Prostate gland (tissue), 2 donors: ENCODE measurements around the gene KLHL36. TPM values are rescaled to one million over a fixed set of nuclear protein-coding genes. Genes with fewer than 3 reads are reported as not detected.

Experiments used
- DNase-seq: peaks from one replicate; pipeline ENCODE4 v3.0.0-alpha.2; 2019; ENCODE audit warnings: low spot score
- H3K27ac ChIP-seq, 2 donors: fragments of 200-600 bp; sonication (generic); 2 replicates each; pipeline ENCODE4 v1.5.1; 2017 to 2019
- H3K27me3 ChIP-seq: fragments of 200-600 bp; sonication (generic); replicated peaks from 2 replicates; pipeline ENCODE4 v1.5.1; 2019; ENCODE audit not compliant: insufficient read depth
- H3K36me3 ChIP-seq, 2 donors: fragments of 200-600 bp; sonication (generic); 1 replicate in 1 of 2; 2 replicates in 1 of 2; pipeline versions ENCODE4 v1.5.1 to v1.8.1; 2017 to 2019
- H3K4me1 ChIP-seq: fragments of 200-600 bp; sonication (generic); replicated peaks from 2 replicates; pipeline ENCODE4 v1.5.1; 2019
- H3K4me3 ChIP-seq, 2 donors: fragments of 200-600 bp; sonication (generic); 2 replicates each; pipeline ENCODE4 v1.5.1; 2017 to 2019
- H3K9me3 ChIP-seq: fragments of 200-600 bp; sonication (generic); 2 replicates; pipeline ENCODE4 v1.5.1; 2017
- POLR2A ChIP-seq: fragments of 450-650 bp; IDR thresholded peaks from one replicate; pipeline ENCODE4 v1.6.1; 2016; ENCODE audit warnings: antibody characterized with exemption, mild to moderate bottlenecking
- POLR2AphosphoS5 ChIP-seq: sonication (generic); formaldehyde crosslinking; IDR thresholded peaks from one replicate; pipeline ENCODE4 v1.6.1; 2017; ENCODE audit warnings: antibody characterized with exemption
- WGBS: methylation state at CpG from one replicate; pipeline ENCODE4 v1.1.5; 2018; 5-methylcytosine and 5-hydroxymethylcytosine counted together
- intact Hi-C: fragments of 100-400 bp; cut with DNase I; formaldehyde crosslinking; loops from one replicate; pipeline ENCODE4 v1.14.2; 2022
- total RNA-seq, 2 donors: library from RNA; depleted of rRNA; stranded (reverse); fragments of >200 nt; gene quantifications; one replicate each; pipeline ENCODE4 v1.1.0, GENCODE V29; 2016
- TF ChIP-seq, protein P1 (sequence below), 4 experiments: fragments of 200-600 bp in 2 of 4; fragments of 450-650 bp in 2 of 4; sonication (generic) in 2 of 4; IDR thresholded peaks; 1 replicate in 3 of 4; 2 replicates in 1 of 4; pipeline ENCODE4 v1.5.1; 2016 to 2019; ENCODE audit warnings: antibody characterized with exemption in 4 of 4, mild to moderate bottlenecking in 2 of 4, moderate library complexity in 2 of 4

The KLHL36 gene
- total RNA-seq, 2 donors from 2014 or later = 57.1 to 106 TPM

DNA sequence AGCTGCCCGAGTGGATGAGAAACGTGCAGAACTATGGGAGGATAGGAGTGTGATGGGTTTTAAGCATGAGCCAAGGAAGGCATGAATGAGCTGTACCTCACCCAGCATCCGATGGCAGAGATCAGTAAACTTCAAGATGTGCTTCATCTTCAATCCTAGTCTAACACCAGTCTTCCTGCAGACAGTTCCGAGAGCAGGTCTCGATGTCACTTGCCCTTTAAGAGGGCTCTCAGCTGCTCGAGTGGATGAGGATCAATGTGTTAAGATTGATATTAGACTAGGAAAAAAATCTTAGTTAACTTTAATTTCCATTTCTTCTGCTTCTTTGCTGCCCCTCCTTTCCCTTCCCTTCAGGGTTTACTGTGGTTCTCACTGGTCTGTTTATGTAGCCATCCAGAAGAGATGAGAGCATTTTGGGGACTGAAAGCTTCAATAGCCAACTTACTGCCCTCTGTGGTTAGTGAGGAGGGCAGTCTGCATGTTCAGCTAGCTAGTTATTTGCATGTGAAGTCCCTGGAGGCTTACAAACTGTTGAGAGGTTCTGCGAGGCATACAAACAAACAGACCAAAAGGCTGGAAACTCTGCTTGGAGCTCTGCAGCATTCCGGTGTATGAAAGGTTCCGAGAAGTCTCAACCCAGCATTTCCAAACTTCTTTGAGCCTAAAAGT lies 15.3 kb downstream of the KLHL36 start:
- WGBS = 68% methylated on average over 9 of the region's 9 CpGs
- intact Hi-C loops = loop anchor here (2.0 kb wide), 1 partner anchor 29 kb away; no protein-coding TSS in a partner anchor
- peaks cover 9 to 23% of the 10 kb centered on the region in 2 donors for H3K36me3 ChIP-seq
- TF ChIP-seq POLR2AphosphoS5 (no peak), POLR2A (no peak)
- TF ChIP-seq, protein P1, sequence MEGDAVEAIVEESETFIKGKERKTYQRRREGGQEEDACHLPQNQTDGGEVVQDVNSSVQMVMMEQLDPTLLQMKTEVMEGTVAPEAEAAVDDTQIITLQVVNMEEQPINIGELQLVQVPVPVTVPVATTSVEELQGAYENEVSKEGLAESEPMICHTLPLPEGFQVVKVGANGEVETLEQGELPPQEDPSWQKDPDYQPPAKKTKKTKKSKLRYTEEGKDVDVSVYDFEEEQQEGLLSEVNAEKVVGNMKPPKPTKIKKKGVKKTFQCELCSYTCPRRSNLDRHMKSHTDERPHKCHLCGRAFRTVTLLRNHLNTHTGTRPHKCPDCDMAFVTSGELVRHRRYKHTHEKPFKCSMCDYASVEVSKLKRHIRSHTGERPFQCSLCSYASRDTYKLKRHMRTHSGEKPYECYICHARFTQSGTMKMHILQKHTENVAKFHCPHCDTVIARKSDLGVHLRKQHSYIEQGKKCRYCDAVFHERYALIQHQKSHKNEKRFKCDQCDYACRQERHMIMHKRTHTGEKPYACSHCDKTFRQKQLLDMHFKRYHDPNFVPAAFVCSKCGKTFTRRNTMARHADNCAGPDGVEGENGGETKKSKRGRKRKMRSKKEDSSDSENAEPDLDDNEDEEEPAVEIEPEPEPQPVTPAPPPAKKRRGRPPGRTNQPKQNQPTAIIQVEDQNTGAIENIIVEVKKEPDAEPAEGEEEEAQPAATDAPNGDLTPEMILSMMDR (IDR thresholded peaks at IDR 0.05) = no peak
- no peak overlapping the region for H3K4me3 ChIP-seq
- H3K27me3 ChIP-seq = no peaks in the 10 kb centered on the region
- no peaks in the 10 kb centered on the region for H3K4me1 ChIP-seq
- no peak overlapping the region for H3K27ac ChIP-seq
- no peak for DNase-seq
- H3K9me3 ChIP-seq = no peaks in the 10 kb centered on the region

DNA sequence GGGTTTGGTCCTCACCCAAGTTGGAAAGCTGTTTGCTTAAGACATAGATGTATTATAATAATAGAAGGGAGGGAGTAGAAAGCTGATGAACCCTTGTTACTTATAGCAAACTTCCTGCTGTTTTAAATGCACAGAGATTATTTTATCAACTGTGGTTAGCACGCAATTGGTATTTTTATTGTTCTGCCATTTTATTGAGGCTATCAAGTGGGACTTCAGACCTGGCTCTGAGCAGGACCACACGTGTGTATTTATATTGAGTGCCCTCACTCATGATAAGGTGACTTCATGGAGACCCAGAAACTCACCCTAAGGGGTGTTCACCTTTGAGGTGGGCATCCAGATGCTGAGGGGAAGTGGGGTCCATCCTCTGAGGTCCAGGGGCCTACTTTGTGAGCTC lies 17.0 kb downstream of the KLHL36 start:
- 79% methylated on average over 2 of the region's 2 CpGs for WGBS
- Histone ChIP-seq H3K4me3 (no peak overlapping the region), H3K27ac (no peak overlapping the region), H3K36me3 (peaks cover 0 to 7% of the 10 kb centered on the region in 2 donors), H3K9me3 (no peaks in the 10 kb centered on the region), H3K27me3 (no peaks in the 10 kb centered on the region), H3K4me1 (no peaks in the 10 kb centered on the region)
- TF ChIP-seq POLR2A (no peak), POLR2AphosphoS5 (no peak)
- TF ChIP-seq, protein P1 (IDR thresholded peaks at IDR 0.05) = no peak
- DNase-seq = no peak
- intact Hi-C loops = no loop called here

DNA sequence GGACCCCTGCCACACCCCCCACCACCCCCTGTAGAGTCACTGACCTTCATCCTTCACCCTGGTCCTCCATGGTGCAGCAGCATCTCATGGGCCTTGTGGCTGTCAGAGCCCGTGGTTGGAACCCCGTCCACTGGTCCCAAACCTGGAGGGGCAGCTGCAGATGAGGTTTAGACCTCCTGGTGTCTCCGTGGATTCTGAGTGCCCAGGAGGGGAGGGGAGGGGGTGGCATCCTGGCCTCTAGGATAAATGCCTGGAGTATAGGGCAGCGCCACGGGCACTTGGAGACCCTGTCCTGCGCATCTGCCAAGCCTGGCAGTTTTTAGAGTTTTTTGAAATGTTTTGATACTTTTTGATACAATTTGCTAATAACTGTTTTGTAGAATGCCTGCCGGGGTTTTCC lies 17.5 kb downstream of the KLHL36 start:
- TF ChIP-seq, protein P1 (IDR thresholded peaks at IDR 0.05) = no peak
- TF ChIP-seq POLR2AphosphoS5 = no peak
- 96% methylated on average over 7 of the region's 7 CpGs for WGBS
- H3K9me3 ChIP-seq = no peaks in the 10 kb centered on the region
- no peaks in the 10 kb centered on the region for H3K4me1 ChIP-seq
- no peak for DNase-seq
- no peaks in the 10 kb centered on the region for H3K27me3 ChIP-seq
- H3K27ac ChIP-seq = no peak overlapping the region
- no peak overlapping the region for H3K4me3 ChIP-seq
- H3K36me3 ChIP-seq = peaks cover 0 to 6% of the 10 kb centered on the region in 2 donors
- intact Hi-C loops = no loop called here

DNA sequence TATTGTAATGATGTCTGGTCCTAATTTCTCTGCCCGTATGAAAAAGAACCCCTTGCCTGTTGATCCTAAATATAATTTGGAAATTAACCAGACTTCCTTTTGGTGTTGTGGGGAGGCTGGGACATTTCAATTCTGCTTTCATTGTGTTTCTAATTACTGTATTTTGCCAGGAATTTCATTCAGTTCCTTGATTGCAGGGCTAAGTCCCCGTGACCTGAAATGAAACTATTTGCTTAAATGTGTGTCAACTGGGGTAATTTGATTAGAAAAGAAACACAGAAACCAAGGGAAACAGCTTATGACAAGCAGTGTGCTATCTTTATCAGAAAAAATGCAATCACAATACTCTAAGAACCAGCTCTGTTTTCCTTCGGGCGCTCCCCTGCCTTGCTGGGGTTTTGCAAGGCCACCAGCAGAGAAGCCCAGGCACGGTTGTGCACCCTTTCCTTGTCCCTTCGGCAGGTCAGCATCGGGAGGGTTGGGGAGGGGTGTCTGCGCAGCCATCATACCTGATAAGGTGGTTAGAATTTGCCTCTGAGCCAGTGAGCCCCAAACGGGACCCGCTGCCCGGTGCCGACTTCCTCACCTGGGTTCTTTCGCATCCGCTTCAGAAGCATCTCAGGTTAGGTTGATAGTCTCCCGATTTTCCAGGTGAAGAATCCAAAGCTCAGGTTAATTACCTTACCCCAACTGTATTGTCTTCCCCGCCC lies 19.4 kb downstream of the KLHL36 start:
- no peak for DNase-seq
- WGBS = 83% methylated on average over 16 of the region's 16 CpGs
- Histone ChIP-seq H3K36me3 (no peaks in the 10 kb centered on the region), H3K4me3 (no peak overlapping the region), H3K27ac (no peak overlapping the region), H3K27me3 (no peaks in the 10 kb centered on the region), H3K4me1 (no peaks in the 10 kb centered on the region), H3K9me3 (no peaks in the 10 kb centered on the region)
- TF ChIP-seq POLR2A (no peak), POLR2AphosphoS5 (no peak)
- TF ChIP-seq, protein P1 (IDR thresholded peaks at IDR 0.05) = no peak
- intact Hi-C loops = no loop called here
